Stimulated activated CD8-positive, alpha-beta memory T cell treated with anti-CD3 and anti-CD28 coated beads, Interleukin-4, amount 100 ng/mL, for 1 hour (primary cell): ENCODE results near the gene CRYGD.
"Not testable (repeated sequence)": the region's sequence is repeated elsewhere in the genome, so short reads cannot be mapped to it uniquely, and the experiment has no call there.

Experiments used
- DNase-seq, 2 donors: peaks; one replicate each; pipeline ENCODE4 v3.0.0-alpha.2; 2020; ENCODE audit warnings: low read depth in 2 of 2, low spot score in 1 of 2

Gene CRYGD

DNA sequence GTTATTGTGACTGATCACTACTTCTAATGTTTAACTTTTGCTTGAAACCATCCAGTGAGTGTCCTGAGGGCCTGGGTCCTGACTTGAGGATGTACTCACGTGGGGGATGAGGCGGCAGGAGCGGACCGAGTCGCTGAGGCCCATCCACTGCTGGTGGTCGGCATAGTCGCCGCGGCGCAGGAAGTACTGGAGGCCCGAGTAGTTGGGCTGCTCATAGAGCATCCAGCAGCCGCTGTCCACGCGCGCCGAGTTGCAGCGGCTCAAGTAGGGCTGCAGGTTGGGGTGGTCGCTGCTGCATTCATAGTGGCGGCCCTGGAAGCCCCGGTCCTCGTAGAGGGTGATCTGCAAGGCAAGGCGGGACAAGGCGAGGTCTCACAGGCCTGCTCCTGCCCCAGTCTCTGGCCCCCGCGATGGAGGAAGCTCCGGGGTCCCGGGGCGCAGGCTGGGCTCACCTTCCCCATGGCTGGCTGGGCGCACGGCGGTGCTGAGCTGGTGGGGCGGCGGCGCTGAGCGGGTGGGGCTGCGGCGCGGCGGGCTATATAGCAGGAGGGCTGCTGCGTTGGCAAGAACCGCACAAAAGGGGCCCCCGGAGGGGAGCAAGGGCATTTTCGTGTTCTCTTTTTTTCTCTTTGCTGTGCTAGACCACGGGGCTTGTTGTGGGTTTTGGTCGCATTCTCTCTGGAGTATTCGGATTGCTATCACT lies at the start of gene CRYGD:
Gene CRYGD, minus strand, starts transcription at position 512 of the 703 bp plus-strand sequence. Its CDS starts 51 bp downstream, at position 461.
- not testable (repeated sequence) for DNase-seq

DNA sequence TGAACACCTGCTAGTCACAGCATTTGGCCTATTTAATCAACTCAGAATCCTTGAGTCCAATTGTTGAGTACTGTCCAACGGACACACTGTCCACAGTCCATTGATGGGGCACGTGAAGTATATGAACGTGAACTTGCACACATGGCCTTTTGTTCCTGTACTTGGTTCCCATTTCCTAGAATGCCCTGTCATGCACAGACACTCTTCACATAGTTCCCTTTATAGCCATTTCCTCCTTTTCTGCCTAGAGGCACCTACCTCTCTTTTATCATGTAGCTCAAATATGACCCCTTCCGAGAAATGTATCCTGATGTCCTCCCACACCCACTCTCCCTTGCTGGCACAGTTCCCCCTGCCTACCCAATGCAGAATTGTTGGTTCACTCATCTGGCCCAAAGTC lies 47.8 kb upstream of the CRYGD start:
- no peak for DNase-seq

DNA sequence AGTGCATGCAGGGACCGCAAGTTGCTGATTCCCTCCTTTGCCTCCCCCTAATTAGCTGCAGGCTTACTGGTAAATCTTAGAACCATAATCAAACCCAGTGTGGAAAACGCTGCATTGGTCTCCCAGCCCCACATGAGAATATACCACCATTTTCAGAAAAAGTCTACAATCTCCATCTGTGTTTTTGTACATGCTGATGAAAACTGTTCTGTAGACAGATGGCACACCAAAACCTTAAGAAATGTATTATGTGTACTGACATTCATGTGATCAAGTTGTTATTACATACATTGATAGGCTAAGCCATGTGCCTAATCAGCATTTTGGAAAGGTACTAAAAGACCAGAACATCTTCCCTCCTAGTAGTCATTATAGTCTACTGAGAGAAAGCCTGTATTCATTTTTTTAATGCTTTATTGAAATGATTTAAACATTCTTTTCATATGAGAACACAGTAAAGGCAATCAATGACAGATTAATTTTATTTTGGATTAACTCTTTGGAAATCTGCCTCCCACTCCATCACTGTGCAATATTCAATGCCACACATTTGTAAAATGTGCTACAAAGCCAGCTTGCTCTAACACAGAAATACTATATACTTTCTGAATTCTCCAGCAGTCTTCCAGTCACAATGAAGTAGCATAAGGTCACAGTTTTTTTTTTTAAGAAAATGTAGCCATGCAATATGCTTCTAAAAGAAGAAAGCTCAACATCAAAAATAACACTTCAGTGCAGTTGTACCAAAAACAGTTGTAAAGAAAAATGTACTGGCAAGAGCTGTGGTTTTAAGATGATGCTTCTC lies 40.8 kb upstream of the CRYGD start:
- DNase-seq, result no peak

DNA sequence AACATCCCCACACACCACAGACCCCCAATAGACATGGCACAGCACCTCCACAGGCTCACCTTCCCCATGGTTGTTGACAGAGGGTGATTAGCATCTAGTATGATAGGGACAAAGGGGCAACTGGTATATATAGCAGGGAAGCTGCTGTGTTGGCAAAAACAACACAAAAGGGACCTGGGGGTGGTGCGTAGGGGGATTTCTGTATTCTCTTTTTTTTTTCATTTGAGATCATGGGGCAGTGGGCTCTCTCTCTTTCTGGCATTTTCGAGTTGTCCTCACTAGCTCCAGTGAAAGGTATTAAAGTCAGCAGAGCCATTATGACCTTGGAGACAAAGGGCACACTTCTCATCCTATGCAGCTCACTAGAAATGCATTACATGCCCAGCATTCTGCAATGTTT lies 39.2 kb upstream of the CRYGD start, which contains the start of gene CRYGA:
Gene CRYGA, minus strand, starts transcription at position 101 of the 400 bp plus-strand sequence. Its CDS starts 33 bp downstream, at position 68.
- no peak for DNase-seq

DNA sequence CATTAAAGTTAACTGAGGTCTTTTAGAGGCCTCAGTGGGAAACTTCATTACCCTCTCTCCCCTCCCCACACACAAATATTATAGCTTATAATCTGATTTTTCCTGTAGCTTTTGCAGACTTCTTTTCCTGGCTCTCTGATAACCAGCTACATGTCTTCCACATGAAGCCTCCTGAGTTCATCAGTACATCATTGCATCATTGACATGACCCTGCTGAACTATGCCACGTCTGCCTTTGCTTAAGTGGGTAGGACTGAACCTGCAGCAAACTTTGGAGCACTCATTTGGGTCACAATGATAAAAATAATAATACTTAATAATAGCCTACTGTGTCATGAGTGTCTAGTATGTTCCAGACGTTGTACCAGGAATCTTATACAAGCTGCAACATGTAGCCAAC lies 32.1 kb upstream of the CRYGD start:
- DNase-seq, result no peak

DNA sequence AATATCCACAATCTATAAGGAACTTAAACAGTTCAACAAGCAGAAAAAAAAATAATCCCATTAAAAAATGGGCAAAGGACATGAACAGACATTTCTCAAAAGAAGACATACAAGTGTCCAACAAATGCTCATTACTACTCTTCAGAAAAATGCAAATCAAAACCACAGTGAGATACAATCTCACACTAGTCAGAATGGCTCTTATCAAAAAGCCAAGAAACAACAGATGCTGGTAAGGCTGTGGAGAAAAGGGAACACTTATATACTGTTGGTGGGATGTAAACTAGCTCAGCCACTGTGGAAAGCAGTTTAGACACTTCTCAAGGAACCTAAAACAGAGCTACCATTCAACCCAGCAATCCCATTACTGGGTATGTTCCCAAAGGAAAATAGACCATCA lies 28.8 kb upstream of the CRYGD start:
- DNase-seq, result no peak

DNA sequence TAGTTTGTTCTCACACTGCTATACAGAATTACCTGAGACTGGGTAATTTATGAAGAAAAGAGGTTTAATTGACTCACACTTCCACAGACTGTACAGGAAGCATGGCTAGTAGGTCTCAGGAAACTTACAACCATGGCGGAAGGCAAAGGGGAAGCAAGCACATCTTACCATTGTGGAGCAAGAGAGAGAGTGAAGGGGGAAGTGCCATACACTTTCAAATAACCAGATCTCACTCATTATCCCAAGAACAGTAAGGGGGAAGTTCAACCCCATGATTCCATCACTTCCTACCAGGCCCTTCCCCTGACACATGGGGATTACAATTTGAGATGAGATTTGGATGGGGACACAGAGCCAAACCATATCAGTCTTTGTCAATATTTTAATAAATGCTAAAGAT lies 26.6 kb upstream of the CRYGD start:
- DNase-seq, result no peak

DNA sequence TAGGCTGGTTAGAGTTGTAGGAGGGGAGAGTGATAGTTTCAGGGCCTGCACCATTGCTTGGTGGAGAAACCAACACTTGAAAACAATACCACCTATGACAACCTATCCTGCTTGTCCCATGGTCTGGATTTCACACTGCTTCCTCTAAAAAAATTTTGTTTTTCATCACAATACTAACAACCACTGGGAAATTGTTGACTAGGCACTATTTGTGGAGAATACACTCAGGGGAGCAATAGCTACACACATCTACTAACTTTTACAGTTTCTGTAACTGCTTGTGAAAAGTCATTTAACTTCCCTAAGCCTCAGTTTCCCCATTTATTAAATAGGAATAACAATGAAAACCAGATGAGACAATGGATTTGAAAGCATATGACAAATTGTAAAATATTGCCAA lies 25.8 kb upstream of the CRYGD start:
- DNase-seq, result no peak

DNA sequence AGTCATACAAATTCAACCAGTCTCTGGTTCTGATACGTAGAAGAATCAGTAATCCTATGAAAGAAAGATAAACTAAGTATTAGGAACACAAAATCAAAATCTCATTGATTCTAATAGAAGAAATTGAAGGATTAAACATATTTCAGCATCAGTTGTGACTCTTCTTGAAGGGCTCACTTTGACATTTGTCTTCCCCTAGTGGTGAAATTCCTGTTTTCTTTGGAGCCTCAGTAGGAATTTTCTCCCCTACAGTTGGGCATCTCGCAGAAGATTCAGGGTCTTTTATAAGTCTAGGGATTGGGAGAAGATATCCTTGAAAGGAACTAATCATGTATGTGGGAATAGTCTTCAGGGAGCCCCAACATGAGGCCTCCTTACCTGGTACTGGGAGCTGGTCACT lies 24.5 kb upstream of the CRYGD start:
- no peak for DNase-seq

DNA sequence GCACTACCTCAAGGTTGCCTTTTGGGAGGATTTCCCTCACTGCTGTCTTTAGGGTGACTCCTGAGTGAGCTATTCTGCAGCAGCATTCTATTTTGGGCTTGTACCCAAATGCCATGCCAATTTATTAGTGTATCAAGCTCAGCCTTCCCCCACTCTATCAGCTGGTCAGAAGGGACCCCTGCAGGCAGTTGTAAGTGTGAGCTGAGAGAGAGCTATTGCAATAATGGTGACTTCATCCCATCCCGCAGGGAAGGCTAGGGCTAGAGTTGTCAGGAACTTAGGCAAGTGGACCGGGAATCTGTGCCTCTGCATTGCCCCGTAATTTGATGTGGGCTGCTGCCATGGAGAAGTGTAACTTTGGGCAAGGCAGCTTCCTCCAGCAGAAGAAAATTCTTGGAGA lies 23.4 kb upstream of the CRYGD start:
- DNase-seq, result no peak

DNA sequence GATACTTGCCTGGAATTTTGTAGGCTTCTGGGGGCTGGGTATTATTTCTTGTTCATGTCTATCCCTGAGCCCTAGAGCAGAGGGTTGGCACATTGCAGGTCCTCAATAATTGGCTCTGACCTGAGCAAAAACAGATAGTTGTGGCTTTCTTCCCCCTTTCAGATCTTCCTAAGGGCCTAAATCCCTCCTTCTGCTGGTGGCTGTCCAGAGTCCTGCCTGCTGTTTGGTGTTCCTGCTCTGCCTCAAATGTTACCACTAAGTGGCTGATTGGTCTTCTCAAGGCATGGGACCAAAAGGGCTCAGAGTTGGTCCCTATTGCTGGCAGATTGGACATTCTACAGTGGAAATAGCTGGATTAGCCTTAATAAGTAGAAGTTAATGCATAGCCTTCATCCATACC lies 22.7 kb upstream of the CRYGD start:
- no peak for DNase-seq

DNA sequence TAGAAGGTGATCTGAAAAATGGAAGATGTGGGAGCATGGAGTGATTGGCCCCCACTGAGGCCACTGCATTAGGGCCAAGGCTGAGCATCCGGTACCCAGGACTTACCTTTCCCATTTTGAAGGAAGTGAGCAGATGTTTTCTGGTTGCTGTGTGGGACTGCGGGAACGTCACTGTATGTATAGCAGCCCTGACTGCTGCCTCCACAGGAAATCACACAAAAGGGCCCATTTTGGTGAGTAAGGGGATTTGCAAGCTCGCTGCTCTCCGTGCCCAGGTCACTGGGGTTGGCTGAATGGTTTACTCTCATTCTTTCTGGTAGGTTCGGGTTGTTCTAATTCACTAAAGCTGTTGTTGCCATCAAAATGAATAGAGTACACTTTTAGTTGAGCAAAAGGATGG lies 21.7 kb upstream of the CRYGD start, which contains the start of gene CRYGB:
Gene CRYGB, minus strand, starts transcription at position 153 of the 400 bp plus-strand sequence. Its CDS starts 38 bp downstream, at position 115.
- DNase-seq, result no peak

DNA sequence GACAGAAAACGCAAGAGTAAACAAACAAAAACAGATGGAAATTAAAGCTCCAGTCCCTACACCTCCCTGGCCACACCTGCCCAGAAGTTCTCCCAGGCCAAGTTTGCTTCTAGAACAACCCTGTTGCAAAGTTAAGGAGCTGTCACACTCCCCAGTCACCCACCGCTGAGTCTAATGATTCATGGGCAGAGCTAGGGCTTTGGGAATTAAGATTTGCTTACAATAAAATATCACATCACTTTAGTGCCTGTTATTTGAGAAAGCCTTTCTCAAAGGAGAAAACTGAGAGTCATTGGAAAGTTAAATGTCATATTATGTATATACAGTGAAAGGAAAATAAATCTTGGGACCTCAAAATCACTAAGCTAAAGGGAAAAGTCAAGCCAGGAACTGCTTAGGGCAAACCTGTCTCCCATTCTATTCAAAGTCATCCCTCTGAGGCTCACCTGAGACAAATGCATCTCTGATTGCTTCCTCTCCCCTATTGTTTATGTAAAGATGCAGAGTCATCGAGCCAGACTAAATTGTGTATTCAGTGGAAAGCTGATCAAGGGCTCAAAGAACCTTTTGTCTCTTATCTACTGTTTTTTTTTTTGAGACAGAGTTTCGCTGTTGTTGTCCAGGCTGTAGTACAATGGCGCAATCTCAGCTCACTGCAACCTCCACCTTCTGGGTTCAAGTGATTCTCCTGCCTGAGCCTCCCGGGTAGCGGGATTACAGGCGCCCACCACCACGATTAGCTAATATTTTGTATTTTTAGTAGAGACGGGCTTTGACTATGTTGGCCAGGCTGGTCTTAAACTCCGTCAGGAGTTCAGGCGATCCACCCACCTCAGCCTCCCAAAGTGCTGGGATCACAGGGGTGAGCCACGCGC lies 18.8 kb upstream of the CRYGD start:
- DNase-seq, result no peak

DNA sequence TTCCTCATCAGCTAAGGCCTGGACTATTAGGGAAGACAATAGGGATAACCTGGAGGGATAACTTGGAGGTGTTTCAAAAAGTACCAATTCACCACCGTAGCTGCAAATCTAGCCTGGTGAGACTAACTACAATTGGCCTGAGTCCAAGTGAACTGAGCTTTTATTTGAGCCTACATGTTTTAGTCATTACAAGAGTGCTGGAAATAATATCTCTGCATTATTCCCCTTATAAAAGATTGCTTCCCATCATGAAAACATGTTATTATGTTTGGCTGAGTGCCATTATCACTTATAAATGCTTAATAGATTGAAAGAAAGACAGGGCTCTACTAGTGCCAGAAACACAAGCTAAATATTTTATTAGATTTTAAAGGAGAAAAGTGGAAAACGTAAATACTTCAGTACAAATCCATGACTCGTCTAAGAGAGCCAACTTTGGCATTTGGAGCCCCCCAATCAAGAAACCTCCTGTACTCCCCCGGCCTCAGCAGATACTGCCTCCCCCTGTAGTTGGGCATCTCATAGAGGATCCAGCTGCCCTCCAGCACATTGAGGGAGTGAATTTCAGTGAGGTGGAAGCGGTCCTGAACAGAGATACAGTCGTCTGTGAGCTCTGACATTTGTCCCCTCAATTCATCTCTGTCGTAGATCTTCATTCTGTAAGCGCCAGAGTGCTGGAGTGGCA lies 18.1 kb upstream of the CRYGD start:
- DNase-seq, result no peak

DNA sequence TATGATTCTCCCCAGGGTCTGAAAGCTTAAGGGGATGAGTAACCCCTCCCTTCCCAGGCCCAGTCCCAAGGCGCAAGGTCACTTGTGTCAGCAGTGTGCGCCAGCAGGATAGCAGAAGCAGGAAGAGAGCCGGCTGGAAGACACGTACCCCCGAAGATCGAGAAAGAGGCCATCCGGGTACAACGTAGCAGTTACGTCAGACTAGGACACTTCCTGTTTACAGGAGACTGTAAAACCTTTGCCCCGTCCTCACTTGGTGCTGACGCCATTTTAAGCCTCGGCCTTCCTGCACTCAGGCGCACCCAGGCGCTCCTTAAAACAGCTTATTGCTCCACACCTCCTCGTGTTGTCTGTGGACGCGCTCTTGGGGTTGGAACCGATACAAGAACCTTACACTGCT lies 15.1 kb upstream of the CRYGD start:
- DNase-seq, result no peak

DNA sequence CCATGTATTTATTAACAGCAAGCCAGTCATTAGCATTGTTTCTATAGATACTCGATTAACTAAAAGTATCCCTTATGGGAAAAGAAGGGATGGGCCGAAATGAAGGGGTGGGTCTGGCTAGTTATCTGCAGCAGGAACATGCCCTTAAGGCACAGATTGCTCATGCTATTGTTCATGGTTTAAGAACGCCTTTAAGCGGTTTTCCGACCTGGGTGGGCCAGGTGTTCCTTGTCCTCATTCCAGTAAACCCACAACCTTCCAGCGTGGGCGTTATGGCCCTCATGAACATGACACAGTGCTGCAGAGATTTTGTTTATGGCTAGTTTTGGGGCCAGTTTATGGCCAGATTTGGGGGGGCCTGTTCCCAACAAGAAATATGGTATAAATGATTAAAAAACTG lies 14.0 kb upstream of the CRYGD start:
- DNase-seq, result not testable (repeated sequence)

DNA sequence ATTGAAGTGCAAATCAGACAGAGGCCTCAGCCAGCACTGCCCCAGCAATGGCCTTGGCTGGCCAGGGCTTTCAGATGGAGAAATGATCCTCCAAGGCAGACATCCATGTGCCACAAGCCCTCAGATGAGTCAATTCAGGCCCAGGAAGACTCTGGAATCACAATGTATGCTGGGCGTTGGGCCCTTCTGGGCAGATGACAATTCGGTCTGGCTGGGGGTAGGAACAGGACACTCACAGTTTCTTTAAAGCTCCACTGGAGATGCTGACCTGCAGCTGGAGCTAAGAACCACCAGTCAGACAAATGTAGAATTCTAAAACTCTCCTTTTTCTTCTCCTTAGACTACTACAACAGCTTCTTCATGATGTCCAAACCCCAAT lies 12.4 kb upstream of the CRYGD start:
- DNase-seq, result no peak

DNA sequence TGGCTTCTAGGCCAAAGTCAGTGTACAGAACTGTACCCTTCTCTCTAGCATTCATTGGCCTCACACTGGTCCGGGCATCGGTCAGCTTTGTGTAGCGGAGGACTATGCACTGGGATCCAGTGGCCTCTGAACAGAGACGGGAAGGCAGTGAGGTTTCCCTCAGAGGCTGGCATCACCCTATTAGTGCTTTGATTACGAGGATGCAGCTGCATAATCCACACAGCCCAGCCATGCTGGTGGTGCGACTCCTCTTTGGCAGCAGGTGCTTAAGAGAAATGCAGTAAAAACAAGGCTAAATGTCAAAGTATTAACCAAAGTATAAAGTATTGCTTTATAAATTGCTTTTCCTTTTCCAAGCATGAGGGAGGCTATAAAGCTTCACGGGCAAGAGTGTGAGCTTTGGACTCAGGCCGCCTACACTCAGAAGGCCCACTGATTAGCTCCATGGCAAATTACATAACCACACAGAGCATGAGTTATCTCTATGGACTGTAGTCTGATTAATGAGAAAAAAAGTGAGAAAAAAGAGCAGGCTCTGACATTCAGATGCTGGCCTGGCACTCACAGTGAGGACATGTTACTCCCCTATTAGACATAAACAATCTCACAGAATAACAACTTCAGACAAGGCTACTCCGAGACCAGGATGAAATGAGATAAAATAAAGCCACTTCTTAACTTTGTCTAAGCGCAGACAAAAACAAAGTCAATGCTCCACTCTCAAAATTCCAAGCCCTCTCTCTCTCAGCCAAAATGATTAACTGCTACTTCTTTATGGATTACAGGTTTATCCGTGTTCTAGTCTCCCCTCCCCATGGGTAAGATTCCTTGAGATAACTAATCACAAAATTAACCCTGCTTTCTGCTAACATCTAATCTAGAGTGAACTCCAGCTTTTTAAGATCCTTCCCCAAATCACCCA lies 11.7 kb upstream of the CRYGD start:
- DNase-seq, result no peak

DNA sequence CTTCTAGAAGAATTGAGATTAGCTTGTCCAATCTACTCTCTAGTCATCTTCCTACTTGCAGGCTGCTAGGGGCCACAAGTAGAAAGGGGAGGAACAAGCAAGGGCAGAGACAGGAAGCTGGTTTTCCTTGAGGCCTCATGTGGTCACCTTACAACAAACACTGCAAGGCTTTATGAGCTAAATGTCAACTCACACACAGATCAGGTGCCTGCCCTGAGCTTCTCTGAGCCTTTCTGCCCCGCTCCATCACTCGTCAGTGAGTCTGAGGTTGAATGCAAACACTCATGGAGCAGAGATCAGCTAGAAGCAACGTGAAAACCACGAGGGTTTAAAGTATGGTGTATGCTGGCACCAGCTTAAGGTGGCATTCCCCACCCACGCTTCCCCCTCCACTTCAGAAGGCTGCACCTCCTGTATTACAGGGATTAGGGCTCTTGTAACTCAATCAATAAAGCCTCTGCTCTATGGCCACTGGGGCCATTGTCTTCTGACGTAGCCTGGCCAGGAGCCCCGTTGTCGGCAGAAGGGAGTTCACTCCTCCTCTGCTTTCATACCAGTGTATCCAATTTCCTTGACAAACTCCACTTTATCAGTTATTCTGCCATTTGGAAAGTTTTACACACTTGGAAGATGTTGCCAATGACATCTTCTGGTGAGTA lies 10.7 kb upstream of the CRYGD start:
- DNase-seq, result no peak
